Suppressor macrophage treated with lipopolysaccharide for 1 hour (primary cell): ENCODE data around the gene TPGS1.

Experiments
- DNase-seq, 3 donors: peaks; one replicate each; pipeline ENCODE4 v3.0.0-alpha.2; 2020 to 2022

TPGS1 gene

GRCh38 chr19:522726-523125 lies 15.4 kb downstream of the TPGS1 start:
- DNase-seq = no peak

GRCh38 chr19:524062-524674 lies 16.9 kb downstream of the TPGS1 start:
- peak in 1 of 3 donors; percentile 17 for DNase-seq

GRCh38 chr19:525029-525428 lies 17.7 kb downstream of the TPGS1 start:
- no peak for DNase-seq

GRCh38 chr19:525857-526419 lies 18.6 kb downstream of the TPGS1 start:
- no peak for DNase-seq

- no peak for DNase-seq
These were observed 23.1 kb downstream of the TPGS1 start for GRCh38 chr19:530134-531008.

- peak; percentile 93 to 99 (median 97) for DNase-seq
These were observed 23.9 kb downstream of the TPGS1 start for GRCh38 chr19:531009-531752.

GRCh38 chr19:531753-532560 lies 24.7 kb downstream of the TPGS1 start, which contains the start of gene CDC34:
CDC34 (plus strand) TSS chr19:531760; CDS start chr19:531932, 172 bp downstream.
- DNase-seq = peak in 1 of 3 donors; percentile 37

GRCh38 chr19:532561-533363 lies 25.5 kb downstream of the TPGS1 start:
- DNase-seq = peak; percentile 73 to 77 (median 74)

- DNase-seq = no peak
These were observed 26.2 kb downstream of the TPGS1 start for GRCh38 chr19:533364-534058.

- DNase-seq = no peak
These were observed 26.8 kb downstream of the TPGS1 start for GRCh38 chr19:534088-534487.

- no peak for DNase-seq
These were observed 27.9 kb downstream of the TPGS1 start for GRCh38 chr19:535017-535835.

- DNase-seq = no peak
These were observed 29.0 kb downstream of the TPGS1 start for GRCh38 chr19:536031-536880.

GRCh38 chr19:536881-537404 lies 29.6 kb downstream of the TPGS1 start:
- no peak for DNase-seq

GRCh38 chr19:538641-539428 lies 31.5 kb downstream of the TPGS1 start:
- DNase-seq = no peak

- no peak for DNase-seq
These were observed 32.2 kb downstream of the TPGS1 start for GRCh38 chr19:539429-540030.

- no peak for DNase-seq
These were observed 33.8 kb downstream of the TPGS1 start for GRCh38 chr19:540867-541637.
